K562 (cell line): Measurements from ENCODE around the gene F11R. TPM values are rescaled to one million over a fixed set of nuclear protein-coding genes. Genes with fewer than 3 reads are reported as not detected.

Experiments
- ARID2 ChIP-seq: fragments of 450-650 bp; IDR thresholded peaks from 2 replicates; pipeline ENCODE4 v1.6.1; 2017; ENCODE audit warnings: antibody characterized with exemption, mild to moderate bottlenecking
- GABPA ChIP-seq: fragments of 200-800 bp; sonication (Bioruptor generic); conservative IDR thresholded peaks from 2 replicates; pipeline ENCODE4 v1.6.1; 2016; ENCODE audit warnings: low read depth, missing genetic modification characterization, missing compliant biosample characterization
- ILF3 ChIP-seq: fragments of 450-650 bp; IDR thresholded peaks from 2 replicates; pipeline ENCODE4 v1.6.1; 2018; ENCODE audit warnings: antibody characterized with exemption, mild to moderate bottlenecking, moderate library complexity, borderline replicate concordance
- KAT8 ChIP-seq: fragments of 450-650 bp; IDR thresholded peaks from 2 replicates; pipeline ENCODE4 v1.6.1; 2016; ENCODE audit warnings: low read depth, mild to moderate bottlenecking
- KLF13 ChIP-seq: fragments of 450-650 bp; IDR thresholded peaks from 2 replicates; pipeline ENCODE4 v1.6.1; 2016; ENCODE audit warnings: missing genetic modification characterization, low read depth, mild to moderate bottlenecking, missing compliant biosample characterization, moderate library complexity, borderline replicate concordance
- MAZ ChIP-seq, 2 experiments: fragments of 450-650 bp in 1 of 2; sonication (generic) in 1 of 2; formaldehyde crosslinking; IDR thresholded peaks in 1 of 2; conservative IDR thresholded peaks in 1 of 2; 2 replicates each; pipeline versions ENCODE4 v1.4.0 to v1.5.0; 2020; ENCODE audit warnings: mild to moderate bottlenecking in 1 of 2, missing genetic modification reagents in 1 of 2
- MEF2D ChIP-seq: conservative IDR thresholded peaks from 2 replicates; pipeline ENCODE4 v1.6.1; 2016; ENCODE audit warnings: low read depth, missing genetic modification characterization, missing compliant biosample characterization
- NFATC3 ChIP-seq: fragments of 450-650 bp; IDR thresholded peaks from 2 replicates; pipeline ENCODE4 v1.6.1; 2017; ENCODE audit warnings: mild to moderate bottlenecking
- NRF1 ChIP-seq, 2 experiments: fragments of 450-650 bp; IDR thresholded peaks in 1 of 2; conservative IDR thresholded peaks in 1 of 2; 2 replicates each; pipeline ENCODE4 v1.6.1; 2014; ENCODE audit warnings: mild to moderate bottlenecking in 2 of 2
- SPI1 ChIP-seq: IDR thresholded peaks from 2 replicates; pipeline ENCODE4 v1.6.1; 2011; ENCODE audit warnings: low read depth, low read length, control low read depth, borderline replicate concordance
- XRCC4 ChIP-seq: IDR thresholded peaks from one replicate; pipeline ENCODE4 v1.6.1; 2011; ENCODE audit not compliant: insufficient read depth, insufficient read length; ENCODE audit errors: extremely low read depth
- ZNF583 ChIP-seq: fragments of 250-450 bp; sonication (Bioruptor Pico); IDR thresholded peaks from 2 replicates; pipeline ENCODE4 v1.4.0; 2020
- ZNF76 ChIP-seq: fragments of 250-450 bp; sonication (Bioruptor Pico); IDR thresholded peaks from 2 replicates; pipeline ENCODE4 v1.4.0; 2020; ENCODE audit warnings: mild to moderate bottlenecking, moderate library complexity, borderline replicate concordance
- polyA plus RNA-seq, 8 experiments: library from polyadenylated mRNA; depleted of rRNA in 4 of 8; stranded (reverse) in 5 of 8; unstranded in 3 of 8; fragments of >200 nt; fragmentation: Nextera tagmentation in 2 of 8; fragmentation: Illumina TruSeq in 1 of 8; extraction: Ambion mirVana in 2 of 8; extraction: Trizol in 1 of 8; gene quantifications; 2 replicates each; pipeline versions ENCODE4 v1.2.1 to v1.2.3, GENCODE V29; 2011 to 2014; ENCODE audit warnings: inconsistent platforms in 1 of 8, missing spikeins in 1 of 8
- total RNA-seq, 7 experiments: library from RNA; depleted of rRNA in 6 of 7; stranded (reverse); fragments of >200 nt in 6 of 7; fragmentation: Illumina TruSeq in 2 of 7; extraction: Trizol in 2 of 7; gene quantifications; 2 replicates each; pipeline versions ENCODE4 v1.2.1 to v1.2.3, GENCODE V29; 2011 to 2021; ENCODE audit warnings: low replicate concordance in 1 of 7
- TF ChIP-seq, protein P1 (sequence below): fragments of 250-450 bp; sonication (Bioruptor Pico); IDR thresholded peaks from 2 replicates; pipeline ENCODE4 v1.8.0; 2022; ENCODE audit warnings: moderate library complexity, mild to moderate bottlenecking, inconsistent platforms
- TF ChIP-seq, protein P2 (sequence below): sonication (generic); formaldehyde crosslinking; IDR thresholded peaks from 2 replicates; pipeline ENCODE4 v1.8.1; 2023; ENCODE audit warnings: mild to moderate bottlenecking, missing genetic modification reagents
- TF ChIP-seq, protein P3 (sequence below): fragments of 450-650 bp; IDR thresholded peaks from one replicate; pipeline ENCODE4 v1.6.1; 2018; ENCODE audit warnings: mild to moderate bottlenecking, moderate library complexity; ENCODE audit not compliant: partially characterized antibody
- TF ChIP-seq, protein P4 (sequence below), 2 experiments: fragments of 450-650 bp in 1 of 2; IDR thresholded peaks; 2 replicates each; pipeline ENCODE4 v1.6.1; 2011 to 2017; ENCODE audit warnings: low read depth in 2 of 2, antibody characterized with exemption in 1 of 2, borderline replicate concordance in 1 of 2, low read length in 1 of 2, mild to moderate bottlenecking in 1 of 2, mixed read lengths in 1 of 2; ENCODE audit not compliant: control insufficient read depth in 1 of 2

Gene F11R
- total and polyA plus RNA-seq, 9 of the 15 experiments (the other 6 are each of a cell fraction or from before 2014, with no cell fraction given), result 27.4 to 187 (median 52.5) TPM

DNA sequence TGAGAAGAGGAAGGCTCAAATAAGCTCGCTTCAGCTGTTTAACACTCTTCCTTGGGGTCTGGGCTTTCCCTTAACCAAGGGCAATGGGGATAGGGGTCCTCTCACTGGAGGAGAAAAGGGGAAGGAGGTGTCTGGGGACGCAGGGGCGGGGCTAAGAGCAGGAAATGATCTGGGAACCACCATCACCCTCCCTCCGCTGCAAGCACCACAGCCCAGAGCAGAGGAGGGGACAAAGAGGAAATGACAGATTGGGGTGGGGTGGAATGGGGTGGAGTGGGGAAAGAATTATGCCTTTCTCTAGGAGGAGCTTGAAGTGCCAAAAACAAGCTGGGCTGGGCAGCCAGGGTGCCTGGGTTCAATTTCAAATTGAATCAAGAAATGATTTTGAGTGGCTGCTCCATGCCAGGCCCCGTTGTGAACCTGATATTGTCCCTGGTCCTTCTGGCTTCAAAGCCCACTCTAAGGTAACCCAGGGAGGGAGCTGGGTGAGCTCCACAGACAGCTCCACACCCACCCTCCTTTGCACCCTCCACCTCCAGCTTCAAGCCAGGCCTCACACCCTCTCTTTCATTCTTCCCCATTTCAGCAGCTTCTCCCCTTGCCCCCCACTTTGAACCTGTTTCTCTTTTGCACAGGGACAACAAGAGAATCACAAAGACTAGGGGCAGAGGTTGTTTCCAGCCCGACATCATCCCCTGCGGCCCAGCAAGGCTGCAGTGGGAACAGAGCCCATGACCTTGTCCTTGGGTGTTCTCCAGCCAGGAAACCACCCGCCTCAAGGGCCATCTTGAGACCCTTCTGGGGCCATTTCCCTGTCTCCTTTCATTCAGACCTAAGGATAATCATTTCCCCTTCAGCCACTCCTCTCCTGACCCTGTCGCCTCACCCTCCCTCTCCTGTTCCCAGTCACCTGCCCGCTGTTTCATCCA lies 47.6 kb upstream of the F11R start (continued):
- TF ChIP-seq XRCC4, result no peak
- TF ChIP-seq NRF1 (conservative IDR thresholded peaks at IDR 0.05 in 1 of 2, IDR thresholded peaks at IDR 0.05 in 1 of 2), result peak in 1 of 2 experiments; percentile 15; a peak in 1 of 4 replicates
- TF ChIP-seq MEF2D, result no peak
- TF ChIP-seq, protein P1, sequence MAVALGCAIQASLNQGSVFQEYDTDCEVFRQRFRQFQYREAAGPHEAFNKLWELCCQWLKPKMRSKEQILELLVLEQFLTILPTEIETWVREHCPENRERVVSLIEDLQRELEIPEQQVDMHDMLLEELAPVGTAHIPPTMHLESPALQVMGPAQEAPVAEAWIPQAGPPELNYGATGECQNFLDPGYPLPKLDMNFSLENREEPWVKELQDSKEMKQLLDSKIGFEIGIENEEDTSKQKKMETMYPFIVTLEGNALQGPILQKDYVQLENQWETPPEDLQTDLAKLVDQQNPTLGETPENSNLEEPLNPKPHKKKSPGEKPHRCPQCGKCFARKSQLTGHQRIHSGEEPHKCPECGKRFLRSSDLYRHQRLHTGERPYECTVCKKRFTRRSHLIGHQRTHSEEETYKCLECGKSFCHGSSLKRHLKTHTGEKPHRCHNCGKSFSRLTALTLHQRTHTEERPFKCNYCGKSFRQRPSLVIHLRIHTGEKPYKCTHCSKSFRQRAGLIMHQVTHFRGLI (CRISPR knock-in tag), result no peak
- no peak for TF ChIP-seq ZNF76 (CRISPR knock-in tag)
- TF ChIP-seq, protein P2, sequence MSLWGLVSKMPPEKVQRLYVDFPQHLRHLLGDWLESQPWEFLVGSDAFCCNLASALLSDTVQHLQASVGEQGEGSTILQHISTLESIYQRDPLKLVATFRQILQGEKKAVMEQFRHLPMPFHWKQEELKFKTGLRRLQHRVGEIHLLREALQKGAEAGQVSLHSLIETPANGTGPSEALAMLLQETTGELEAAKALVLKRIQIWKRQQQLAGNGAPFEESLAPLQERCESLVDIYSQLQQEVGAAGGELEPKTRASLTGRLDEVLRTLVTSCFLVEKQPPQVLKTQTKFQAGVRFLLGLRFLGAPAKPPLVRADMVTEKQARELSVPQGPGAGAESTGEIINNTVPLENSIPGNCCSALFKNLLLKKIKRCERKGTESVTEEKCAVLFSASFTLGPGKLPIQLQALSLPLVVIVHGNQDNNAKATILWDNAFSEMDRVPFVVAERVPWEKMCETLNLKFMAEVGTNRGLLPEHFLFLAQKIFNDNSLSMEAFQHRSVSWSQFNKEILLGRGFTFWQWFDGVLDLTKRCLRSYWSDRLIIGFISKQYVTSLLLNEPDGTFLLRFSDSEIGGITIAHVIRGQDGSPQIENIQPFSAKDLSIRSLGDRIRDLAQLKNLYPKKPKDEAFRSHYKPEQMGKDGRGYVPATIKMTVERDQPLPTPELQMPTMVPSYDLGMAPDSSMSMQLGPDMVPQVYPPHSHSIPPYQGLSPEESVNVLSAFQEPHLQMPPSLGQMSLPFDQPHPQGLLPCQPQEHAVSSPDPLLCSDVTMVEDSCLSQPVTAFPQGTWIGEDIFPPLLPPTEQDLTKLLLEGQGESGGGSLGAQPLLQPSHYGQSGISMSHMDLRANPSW (CRISPR knock-in tag), result no peak
- TF ChIP-seq MAZ (CRISPR knock-in tag; conservative IDR thresholded peaks at IDR 0.05 in 1 of 2, IDR thresholded peaks at IDR 0.05 in 1 of 2), result 0 out of 4 replicates have a peak, but pooled peaks of 1 of the 2 experiments have one; percentile 14
- TF ChIP-seq SPI1, result peak; percentile 56; the same call in 1 of the 2 replicates
- TF ChIP-seq GABPA (tag), result peak; percentile 64
- no peak for TF ChIP-seq ILF3
- TF ChIP-seq NFATC3, result no peak
- TF ChIP-seq KAT8, result no peak
- TF ChIP-seq, protein P3, sequence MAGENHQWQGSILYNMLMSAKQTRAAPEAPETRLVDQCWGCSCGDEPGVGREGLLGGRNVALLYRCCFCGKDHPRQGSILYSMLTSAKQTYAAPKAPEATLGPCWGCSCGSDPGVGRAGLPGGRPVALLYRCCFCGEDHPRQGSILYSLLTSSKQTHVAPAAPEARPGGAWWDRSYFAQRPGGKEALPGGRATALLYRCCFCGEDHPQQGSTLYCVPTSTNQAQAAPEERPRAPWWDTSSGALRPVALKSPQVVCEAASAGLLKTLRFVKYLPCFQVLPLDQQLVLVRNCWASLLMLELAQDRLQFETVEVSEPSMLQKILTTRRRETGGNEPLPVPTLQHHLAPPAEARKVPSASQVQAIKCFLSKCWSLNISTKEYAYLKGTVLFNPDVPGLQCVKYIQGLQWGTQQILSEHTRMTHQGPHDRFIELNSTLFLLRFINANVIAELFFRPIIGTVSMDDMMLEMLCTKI, result no peak
- no peak for TF ChIP-seq ARID2
- TF ChIP-seq, protein P4, sequence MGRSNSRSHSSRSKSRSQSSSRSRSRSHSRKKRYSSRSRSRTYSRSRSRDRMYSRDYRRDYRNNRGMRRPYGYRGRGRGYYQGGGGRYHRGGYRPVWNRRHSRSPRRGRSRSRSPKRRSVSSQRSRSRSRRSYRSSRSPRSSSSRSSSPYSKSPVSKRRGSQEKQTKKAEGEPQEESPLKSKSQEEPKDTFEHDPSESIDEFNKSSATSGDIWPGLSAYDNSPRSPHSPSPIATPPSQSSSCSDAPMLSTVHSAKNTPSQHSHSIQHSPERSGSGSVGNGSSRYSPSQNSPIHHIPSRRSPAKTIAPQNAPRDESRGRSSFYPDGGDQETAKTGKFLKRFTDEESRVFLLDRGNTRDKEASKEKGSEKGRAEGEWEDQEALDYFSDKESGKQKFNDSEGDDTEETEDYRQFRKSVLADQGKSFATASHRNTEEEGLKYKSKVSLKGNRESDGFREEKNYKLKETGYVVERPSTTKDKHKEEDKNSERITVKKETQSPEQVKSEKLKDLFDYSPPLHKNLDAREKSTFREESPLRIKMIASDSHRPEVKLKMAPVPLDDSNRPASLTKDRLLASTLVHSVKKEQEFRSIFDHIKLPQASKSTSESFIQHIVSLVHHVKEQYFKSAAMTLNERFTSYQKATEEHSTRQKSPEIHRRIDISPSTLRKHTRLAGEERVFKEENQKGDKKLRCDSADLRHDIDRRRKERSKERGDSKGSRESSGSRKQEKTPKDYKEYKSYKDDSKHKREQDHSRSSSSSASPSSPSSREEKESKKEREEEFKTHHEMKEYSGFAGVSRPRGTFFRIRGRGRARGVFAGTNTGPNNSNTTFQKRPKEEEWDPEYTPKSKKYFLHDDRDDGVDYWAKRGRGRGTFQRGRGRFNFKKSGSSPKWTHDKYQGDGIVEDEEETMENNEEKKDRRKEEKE (IDR thresholded peaks at IDR 0.05; ENCODE audit: borderline replicate concordance in 1 of 2, control insufficient read depth in 1 of 2, low read depth in 2 of 2, low read length in 1 of 2), result no peak
- no peak for TF ChIP-seq KLF13 (tag)
- TF ChIP-seq ZNF583 (CRISPR knock-in tag), result no peak
